HEK293T (cell line): Measurements from ENCODE around the gene GCKR.

Experiments
- CTCF ChIA-PET: fragments of 350-600 bp; formaldehyde crosslinking; extraction: SDS; loops from one replicate; lab custom pipeline; 2021; ENCODE audit warnings: antibody characterized with exemption, inconsistent platforms; lab: Yijun Ruan, JAX
- POLR2A ChIA-PET: fragments of 350-600 bp; formaldehyde crosslinking; extraction: SDS; loops from one replicate; lab custom pipeline; 2020; ENCODE audit warnings: antibody characterized with exemption, inconsistent platforms; lab: Yijun Ruan, JAX
- DNase-seq: peaks from one replicate; pipeline ENCODE4 v3.0.0; 2012; ENCODE audit warnings: mixed read lengths; ENCODE audit errors: extremely low spot score
- ARNT ChIP-seq: fragments of 450-650 bp; IDR thresholded peaks from 2 replicates; pipeline ENCODE4 v1.6.1; 2017; ENCODE audit warnings: mild to moderate bottlenecking
- BHLHE40 ChIP-seq: fragments of 450-650 bp; IDR thresholded peaks from 2 replicates; pipeline ENCODE4 v1.6.1; 2016; ENCODE audit warnings: mild to moderate bottlenecking, moderate library complexity, borderline replicate concordance
- CTBP1 ChIP-seq: fragments of 450-650 bp; IDR thresholded peaks from 2 replicates; pipeline ENCODE4 v1.6.1; 2016; ENCODE audit warnings: borderline replicate concordance
- ELF4 ChIP-seq: fragments of 450-650 bp; IDR thresholded peaks from 2 replicates; pipeline ENCODE4 v1.6.1; 2017; ENCODE audit warnings: antibody characterized with exemption
- FOXA1 ChIP-seq: fragments of 450-650 bp; IDR thresholded peaks from 2 replicates; pipeline ENCODE4 v1.6.1; 2016; ENCODE audit warnings: mild to moderate bottlenecking
- FOXK2 ChIP-seq: fragments of 450-650 bp; IDR thresholded peaks from 2 replicates; pipeline ENCODE4 v1.6.1; 2016; ENCODE audit warnings: mild to moderate bottlenecking
- FOXM1 ChIP-seq: fragments of 450-650 bp; IDR thresholded peaks from 2 replicates; pipeline ENCODE4 v1.6.1; 2017; ENCODE audit warnings: mild to moderate bottlenecking, borderline replicate concordance
- HDGF ChIP-seq: fragments of 450-650 bp; IDR thresholded peaks from 2 replicates; pipeline ENCODE4 v1.6.1; 2017; ENCODE audit warnings: antibody characterized with exemption, borderline replicate concordance
- L3MBTL2 ChIP-seq: fragments of 450-650 bp; conservative IDR thresholded peaks from 2 replicates; pipeline ENCODE4 v1.6.1; 2016; ENCODE audit warnings: mild to moderate bottlenecking
- LEF1 ChIP-seq: fragments of 450-650 bp; IDR thresholded peaks from 2 replicates; pipeline ENCODE4 v1.6.1; 2017; ENCODE audit warnings: mild to moderate bottlenecking, borderline replicate concordance
- NFRKB ChIP-seq: fragments of 450-650 bp; IDR thresholded peaks from 2 replicates; pipeline ENCODE4 v1.6.1; 2016; ENCODE audit warnings: mild to moderate bottlenecking, moderate library complexity
- PKNOX1 ChIP-seq: fragments of 450-650 bp; IDR thresholded peaks from 2 replicates; pipeline ENCODE4 v1.6.1; 2016
- SP1 ChIP-seq: fragments of 450-650 bp; IDR thresholded peaks from 2 replicates; pipeline ENCODE4 v1.6.1; 2017
- SUZ12 ChIP-seq: fragments of 450-650 bp; IDR thresholded peaks from 2 replicates; pipeline ENCODE4 v1.6.1; 2016; ENCODE audit warnings: mild to moderate bottlenecking
- TARDBP ChIP-seq: fragments of 450-650 bp; IDR thresholded peaks from 2 replicates; pipeline ENCODE4 v1.6.1; 2016
- ZNF384 ChIP-seq: fragments of 450-650 bp; IDR thresholded peaks from 2 replicates; pipeline ENCODE4 v1.6.1; 2016

The GCKR gene

DNA sequence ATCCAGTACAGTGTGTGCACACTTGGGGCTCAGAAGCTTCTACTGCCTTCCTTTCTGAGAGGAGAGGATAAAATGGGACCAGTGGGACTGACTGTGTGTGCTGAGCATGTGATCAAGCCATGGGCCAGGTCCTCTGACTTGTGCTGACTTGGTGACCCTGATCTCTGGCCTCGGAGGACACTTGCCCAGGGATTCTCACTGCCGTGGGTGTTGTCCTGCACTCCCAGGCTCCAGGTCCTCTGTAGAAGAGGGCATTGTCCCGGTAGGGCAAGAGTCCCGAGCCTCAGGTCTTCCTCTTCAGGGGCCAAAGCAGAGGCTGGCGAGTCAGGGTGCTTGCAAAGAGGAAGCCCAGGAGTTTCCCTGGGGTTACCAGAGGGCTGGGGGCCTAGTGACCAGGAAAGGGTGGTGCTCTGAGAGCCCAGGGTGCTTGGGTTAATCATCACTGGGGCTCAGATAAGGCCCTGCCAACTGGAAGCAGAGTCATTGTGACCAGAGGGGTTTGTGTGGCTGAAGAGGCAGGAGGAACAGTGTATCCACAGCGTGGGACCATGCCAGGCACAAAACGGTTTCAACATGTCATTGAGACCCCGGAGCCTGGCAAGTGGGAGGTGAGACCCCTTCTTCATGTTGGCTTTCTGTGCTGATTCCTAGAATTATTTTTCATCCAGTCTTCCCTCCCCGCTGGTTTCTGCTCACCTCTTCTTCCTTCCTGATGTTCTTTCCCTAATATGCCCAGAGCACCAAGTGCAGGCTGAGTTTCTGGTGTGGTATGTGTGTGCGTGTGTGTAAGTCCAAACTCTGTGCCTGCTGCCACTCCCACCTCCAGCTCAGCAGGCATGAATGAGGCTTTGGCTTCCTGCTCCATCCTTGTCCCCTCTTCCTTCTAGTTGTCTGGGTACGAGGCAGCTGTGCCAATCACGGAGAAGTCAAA is at the start of gene GCKR:
TSS of gene GCKR (plus strand) at position 483 of the 931 bp plus-strand sequence. CDS start at position 549, 66 bp downstream.
- POLR2A ChIA-PET: no interaction called here
- CTCF ChIA-PET: no interaction called here
- no peak for DNase-seq
- TF ChIP-seq FOXK2 (no peak), SP1 (no peak)

DNA sequence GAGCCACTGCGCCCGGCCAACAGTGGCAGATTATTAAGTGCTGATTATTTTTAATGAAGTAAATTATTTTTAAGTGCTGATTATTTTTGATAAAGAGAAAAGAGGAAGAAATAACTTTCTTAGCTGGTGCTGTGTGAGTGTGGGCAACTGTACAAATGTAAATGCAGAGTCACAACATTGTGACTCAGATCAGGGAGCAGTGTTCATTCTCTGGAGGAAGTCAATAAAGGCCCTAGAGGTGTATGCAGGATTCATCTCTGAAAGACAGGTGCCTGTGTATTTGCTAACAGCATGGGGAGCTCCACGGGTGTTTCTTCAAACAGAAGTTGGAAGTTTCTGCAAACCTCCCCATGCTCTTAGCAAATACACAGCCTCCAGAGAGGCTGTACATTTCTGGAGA is 48.3 kb upstream of the GCKR start:
- TF ChIP-seq HDGF (no peak), LEF1 (no peak), ARNT (no peak), SP1 (no peak), ELF4 (no peak), FOXA1 (no peak), BHLHE40 (no peak), TARDBP (no peak), ZNF384 (no peak), NFRKB (no peak), PKNOX1 (no peak)
- ChIA-PET CTCF (interaction anchor here (0.6 kb wide), 1 partner anchor 19 kb away, joined by 3 read pairs; no protein-coding TSS in a partner anchor), POLR2A (interaction anchor here (1.2 kb wide), 1 partner anchor 19 kb away, joined by 3 read pairs; the partner anchor contains the start of gene NRBP1)

GRCh38 chr2:27451095-27451494 is 45.5 kb upstream of the GCKR start:
- ChIA-PET CTCF (no interaction called here), POLR2A (no interaction called here)
- DNase-seq: no peak
- no peak for TF ChIP-seq ZNF384
- TF ChIP-seq SP1: no peak
- TF ChIP-seq TARDBP: no peak
- no peak for TF ChIP-seq ARNT
- TF ChIP-seq L3MBTL2: no peak
- TF ChIP-seq FOXK2: no peak
- no peak for TF ChIP-seq FOXA1
- no peak for TF ChIP-seq CTBP1
- TF ChIP-seq PKNOX1: no peak
- no peak for TF ChIP-seq FOXM1
- TF ChIP-seq ELF4: no peak
- TF ChIP-seq LEF1: no peak
- TF ChIP-seq SUZ12: no peak
- TF ChIP-seq BHLHE40: no peak

More for the DNA sequence above, 48.3 kb upstream of the GCKR start:
- no peak for DNase-seq

- TF ChIP-seq L3MBTL2 (no peak), HDGF (no peak), ARNT (no peak), FOXM1 (no peak)
- no peak for DNase-seq
- CTCF ChIA-PET: no interaction called here
- POLR2A ChIA-PET: no interaction called here
Observed at GRCh38 chr2:27453968-27454367, 42.7 kb upstream of the GCKR start.

DNA sequence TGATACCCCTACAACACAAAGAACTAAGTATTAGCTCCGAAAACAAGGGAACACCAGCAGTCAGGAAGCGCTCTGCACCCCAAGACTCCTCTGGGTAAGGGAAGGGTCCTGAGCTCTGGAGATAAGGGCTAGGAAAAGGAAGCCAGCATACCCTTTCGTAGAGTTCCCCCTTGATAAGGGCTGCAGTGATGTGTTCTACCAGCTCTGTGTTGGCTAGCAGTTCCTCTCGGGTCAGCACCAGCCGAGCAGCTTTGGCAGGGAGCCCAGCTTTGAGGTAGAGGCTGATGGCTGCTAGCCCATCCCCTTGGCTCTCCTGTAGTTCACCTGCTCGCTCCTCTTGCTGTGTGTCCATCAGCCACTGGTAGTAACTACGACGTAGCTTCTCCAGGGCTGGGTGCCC is 35.5 kb upstream of the GCKR start:
- ChIA-PET POLR2A (no interaction called here), CTCF (no interaction called here)
- no peak for DNase-seq
- no peak for TF ChIP-seq TARDBP
- TF ChIP-seq ARNT: no peak
- no peak for TF ChIP-seq LEF1

DNA sequence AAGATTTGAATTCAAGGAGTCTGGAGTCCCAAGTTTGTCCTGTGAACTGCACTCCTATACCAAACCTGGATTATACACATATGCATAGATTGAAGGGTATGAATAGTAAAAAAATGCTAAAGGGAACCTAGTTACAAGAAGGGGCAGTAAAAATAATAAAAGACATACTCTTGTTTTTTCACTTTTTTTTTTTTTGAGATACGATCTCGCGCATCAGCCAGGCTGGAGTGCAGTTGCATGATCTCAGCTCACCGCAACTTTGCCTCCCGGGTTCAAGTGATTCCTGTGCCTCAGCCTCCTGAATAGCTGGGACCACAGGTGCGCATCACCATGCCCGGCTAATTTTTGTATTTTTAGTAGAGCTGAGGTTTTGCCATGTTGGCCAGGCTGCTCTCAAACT is 32.2 kb upstream of the GCKR start:
- ChIA-PET CTCF (interaction anchor here (0.7 kb wide), 1 partner anchor 36 kb away, joined by 4 read pairs; the partner anchor contains the start of gene NRBP1), POLR2A (interaction anchor here (1.1 kb wide), 1 partner anchor 55 kb away, joined by 3 read pairs; the partner anchor contains the start of gene PPM1G)
- no peak for TF ChIP-seq PKNOX1
- DNase-seq: no peak

DNA sequence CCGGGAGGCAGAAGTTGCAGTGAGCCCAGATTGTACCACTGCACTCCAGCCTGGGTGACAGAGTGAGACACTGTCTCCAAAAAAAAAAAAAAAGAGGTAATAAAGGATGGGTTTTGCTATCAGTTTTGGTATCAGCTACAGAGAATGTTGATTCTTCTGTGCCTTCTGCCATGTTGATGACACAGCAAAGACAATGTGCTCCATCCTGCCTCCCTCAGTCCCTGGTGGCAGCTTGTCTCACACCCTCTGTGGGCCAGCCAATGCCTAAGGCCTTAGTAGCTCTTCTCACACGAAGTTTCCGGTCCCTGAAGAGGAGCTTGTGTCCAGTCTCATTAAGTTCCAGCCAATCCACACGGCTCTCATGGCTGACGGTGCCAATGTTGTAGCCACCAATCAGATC is 24.7 kb upstream of the GCKR start:
- ChIA-PET POLR2A (no interaction called here), CTCF (no interaction called here)
- no peak for DNase-seq
- TF ChIP-seq FOXK2: no peak
- no peak for TF ChIP-seq FOXA1
- no peak for TF ChIP-seq ARNT
- TF ChIP-seq NFRKB: no peak
- no peak for TF ChIP-seq BHLHE40
- no peak for TF ChIP-seq SP1
- no peak for TF ChIP-seq TARDBP
- TF ChIP-seq L3MBTL2: no peak
- no peak for TF ChIP-seq ZNF384
- no peak for TF ChIP-seq LEF1
- no peak for TF ChIP-seq ELF4
- TF ChIP-seq FOXM1: no peak
- no peak for TF ChIP-seq HDGF
- TF ChIP-seq CTBP1: no peak
